GM12801 (cell line): Measurements from ENCODE around the gene RRAD.

Experiments
- TF ChIP-seq, protein P1 (sequence below): IDR thresholded peaks from one replicate; pipeline ENCODE4 v1.5.1; 2011; ENCODE audit warnings: control low read depth; ENCODE audit not compliant: insufficient read length; ENCODE audit errors: extremely low read depth

RRAD gene

DNA sequence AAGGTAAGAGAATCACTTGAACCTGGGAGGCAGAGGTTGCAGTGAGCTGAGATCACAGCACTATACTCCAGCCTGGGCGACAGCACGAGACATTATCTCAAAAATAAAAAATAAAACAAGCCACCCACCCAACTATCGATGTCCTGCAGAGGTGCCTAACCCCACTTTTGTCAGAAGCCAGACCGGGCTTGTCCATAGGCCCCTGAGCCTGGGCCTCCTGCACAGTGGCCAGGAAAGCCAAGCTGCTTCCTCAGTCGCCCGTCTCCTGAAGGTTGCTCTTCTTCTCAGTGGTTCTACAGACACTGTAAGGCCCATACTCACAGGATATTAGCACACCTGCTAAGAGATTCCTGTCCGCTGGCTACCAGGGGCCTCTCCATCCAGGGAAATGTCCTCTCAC lies 21.2 kb upstream of the RRAD start:
- TF ChIP-seq, protein P1, sequence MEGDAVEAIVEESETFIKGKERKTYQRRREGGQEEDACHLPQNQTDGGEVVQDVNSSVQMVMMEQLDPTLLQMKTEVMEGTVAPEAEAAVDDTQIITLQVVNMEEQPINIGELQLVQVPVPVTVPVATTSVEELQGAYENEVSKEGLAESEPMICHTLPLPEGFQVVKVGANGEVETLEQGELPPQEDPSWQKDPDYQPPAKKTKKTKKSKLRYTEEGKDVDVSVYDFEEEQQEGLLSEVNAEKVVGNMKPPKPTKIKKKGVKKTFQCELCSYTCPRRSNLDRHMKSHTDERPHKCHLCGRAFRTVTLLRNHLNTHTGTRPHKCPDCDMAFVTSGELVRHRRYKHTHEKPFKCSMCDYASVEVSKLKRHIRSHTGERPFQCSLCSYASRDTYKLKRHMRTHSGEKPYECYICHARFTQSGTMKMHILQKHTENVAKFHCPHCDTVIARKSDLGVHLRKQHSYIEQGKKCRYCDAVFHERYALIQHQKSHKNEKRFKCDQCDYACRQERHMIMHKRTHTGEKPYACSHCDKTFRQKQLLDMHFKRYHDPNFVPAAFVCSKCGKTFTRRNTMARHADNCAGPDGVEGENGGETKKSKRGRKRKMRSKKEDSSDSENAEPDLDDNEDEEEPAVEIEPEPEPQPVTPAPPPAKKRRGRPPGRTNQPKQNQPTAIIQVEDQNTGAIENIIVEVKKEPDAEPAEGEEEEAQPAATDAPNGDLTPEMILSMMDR, result no peak

- TF ChIP-seq, protein P1, result no peak
Measured at GRCh38 chr16:66945939-66946338, 20.6 kb upstream of the RRAD start.

GRCh38 chr16:66944054-66944441 lies 18.7 kb upstream of the RRAD start:
- TF ChIP-seq, protein P1, result no peak

- TF ChIP-seq, protein P1, result no peak
Measured at GRCh38 chr16:66943426-66944053, 18.2 kb upstream of the RRAD start.

DNA sequence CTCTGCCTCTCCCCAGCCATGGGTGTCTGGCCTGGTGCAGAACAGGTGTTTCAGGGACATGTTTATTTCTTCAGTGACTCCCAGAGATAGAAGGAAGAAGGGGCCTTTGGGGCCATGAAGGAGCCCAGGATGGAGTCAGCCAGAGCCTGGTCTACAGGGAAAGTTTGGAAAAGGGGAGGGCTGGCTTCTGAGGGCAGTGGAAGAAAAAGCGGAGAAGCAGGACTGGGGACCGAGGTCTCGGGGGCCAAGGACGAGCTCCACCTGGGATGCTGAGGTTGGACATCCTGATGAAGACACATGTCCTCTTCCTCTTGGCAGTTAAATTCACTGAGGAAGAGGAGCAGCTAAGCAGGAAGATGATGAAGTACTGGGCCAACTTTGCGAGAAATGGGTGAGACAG lies 17.6 kb upstream of the RRAD start:
- TF ChIP-seq, protein P1, result no peak

GRCh38 chr16:66940236-66940635 lies 14.9 kb upstream of the RRAD start:
- TF ChIP-seq, protein P1, result no peak

GRCh38 chr16:66939366-66939765 lies 14.0 kb upstream of the RRAD start:
- TF ChIP-seq, protein P1, result no peak

DNA sequence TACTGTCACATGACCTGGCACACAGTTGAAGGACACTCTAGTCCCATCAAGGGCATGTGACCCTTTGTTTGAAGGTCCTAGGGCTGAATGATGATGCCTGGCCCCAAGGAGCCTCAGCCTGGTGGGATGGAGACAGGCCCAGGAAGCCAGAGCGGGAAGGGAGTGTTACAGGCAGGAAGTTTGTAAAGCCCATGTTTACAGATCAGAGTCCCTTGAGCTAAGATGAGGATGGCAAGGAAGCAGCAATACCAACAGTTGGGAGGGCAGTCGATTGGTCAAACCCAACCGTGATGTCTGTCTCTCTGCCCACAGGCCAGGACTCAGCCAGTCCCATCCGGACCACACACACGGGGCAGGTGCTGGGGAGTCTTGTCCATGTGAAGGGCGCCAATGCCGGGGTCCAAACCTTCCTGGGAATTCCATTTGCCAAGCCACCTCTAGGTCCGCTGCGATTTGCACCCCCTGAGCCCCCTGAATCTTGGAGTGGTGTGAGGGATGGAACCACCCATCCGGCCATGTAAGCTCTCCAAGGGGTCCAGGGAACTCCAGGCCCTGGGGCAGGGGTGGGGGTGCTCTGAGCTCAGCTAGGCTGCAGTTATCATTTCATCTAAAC lies 12.5 kb upstream of the RRAD start:
- TF ChIP-seq, protein P1, result no peak
